ENCODE measurements around the gene MTA3.
"Not testable (repeated sequence)": the region's sequence is repeated elsewhere in the genome, so short reads cannot be mapped to it uniquely, and the experiment has no call there.

Gene MTA3

DNA sequence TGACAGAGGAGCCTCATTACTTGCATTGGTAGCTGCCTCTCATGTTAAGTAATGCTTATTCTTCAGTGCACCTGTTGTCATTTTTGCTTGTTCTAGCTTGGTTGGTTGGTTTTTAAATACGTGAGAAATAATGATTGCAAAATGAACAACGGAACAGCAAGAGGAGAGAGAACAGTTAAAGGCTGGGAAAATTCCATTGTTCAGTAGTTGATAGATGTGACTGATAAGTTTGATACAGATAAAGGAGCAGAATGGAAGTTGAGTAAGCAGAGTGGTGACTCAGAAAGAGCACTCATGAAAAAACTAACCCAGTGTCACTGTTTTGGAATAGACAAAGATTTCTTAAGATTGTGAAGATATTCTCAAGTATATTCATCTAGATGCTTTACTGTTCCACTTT is 50.5 kb downstream of the MTA3 start:
- Histone ChIP-seq H4K20me1 (ENCODE audit: control insufficient read depth, insufficient read depth, low read depth, low read length) (no peaks in the 10 kb centered on the region), H3K9me2 (replicated peaks; ENCODE audit: control insufficient read depth, low read length) (no peaks in the 10 kb centered on the region), H3K9me3 (ENCODE audit: control insufficient read depth, insufficient read depth, low read length) (no peaks in the 10 kb centered on the region), H3F3A (ENCODE audit: control insufficient read depth, insufficient read depth) (no peaks in the 10 kb centered on the region), H3K4me1 (ENCODE audit: control insufficient read depth, low read length) (no peaks in the 10 kb centered on the region), H3K79me2 (ENCODE audit: control insufficient read depth, low read length) (0 out of 2 replicates have a peak, but pooled peaks cover 2% of the 10 kb centered on the region), H3K27ac (ENCODE audit: low read depth, low read length) (no peak overlapping the region), H3K4me2 (ENCODE audit: low read length) (no peak overlapping the region), H3K4me3 (ENCODE audit: low read length) (no peak overlapping the region), H3K27me3 (ENCODE audit: control insufficient read depth, low read length) (no peaks in the 10 kb centered on the region), H3K36me3 (ENCODE audit: control insufficient read depth, low read length) (peaks cover 36% of the 10 kb centered on the region)
- TF ChIP-seq EZH2phosphoT487 (IDR thresholded peaks at IDR 0.05; ENCODE audit: borderline replicate concordance, low read length) = no peak
- TF ChIP-seq, protein P1, sequence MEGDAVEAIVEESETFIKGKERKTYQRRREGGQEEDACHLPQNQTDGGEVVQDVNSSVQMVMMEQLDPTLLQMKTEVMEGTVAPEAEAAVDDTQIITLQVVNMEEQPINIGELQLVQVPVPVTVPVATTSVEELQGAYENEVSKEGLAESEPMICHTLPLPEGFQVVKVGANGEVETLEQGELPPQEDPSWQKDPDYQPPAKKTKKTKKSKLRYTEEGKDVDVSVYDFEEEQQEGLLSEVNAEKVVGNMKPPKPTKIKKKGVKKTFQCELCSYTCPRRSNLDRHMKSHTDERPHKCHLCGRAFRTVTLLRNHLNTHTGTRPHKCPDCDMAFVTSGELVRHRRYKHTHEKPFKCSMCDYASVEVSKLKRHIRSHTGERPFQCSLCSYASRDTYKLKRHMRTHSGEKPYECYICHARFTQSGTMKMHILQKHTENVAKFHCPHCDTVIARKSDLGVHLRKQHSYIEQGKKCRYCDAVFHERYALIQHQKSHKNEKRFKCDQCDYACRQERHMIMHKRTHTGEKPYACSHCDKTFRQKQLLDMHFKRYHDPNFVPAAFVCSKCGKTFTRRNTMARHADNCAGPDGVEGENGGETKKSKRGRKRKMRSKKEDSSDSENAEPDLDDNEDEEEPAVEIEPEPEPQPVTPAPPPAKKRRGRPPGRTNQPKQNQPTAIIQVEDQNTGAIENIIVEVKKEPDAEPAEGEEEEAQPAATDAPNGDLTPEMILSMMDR (IDR thresholded peaks at IDR 0.05; ENCODE audit: low read depth, low read length, poor library complexity, severe bottlenecking) = no peak

DNA sequence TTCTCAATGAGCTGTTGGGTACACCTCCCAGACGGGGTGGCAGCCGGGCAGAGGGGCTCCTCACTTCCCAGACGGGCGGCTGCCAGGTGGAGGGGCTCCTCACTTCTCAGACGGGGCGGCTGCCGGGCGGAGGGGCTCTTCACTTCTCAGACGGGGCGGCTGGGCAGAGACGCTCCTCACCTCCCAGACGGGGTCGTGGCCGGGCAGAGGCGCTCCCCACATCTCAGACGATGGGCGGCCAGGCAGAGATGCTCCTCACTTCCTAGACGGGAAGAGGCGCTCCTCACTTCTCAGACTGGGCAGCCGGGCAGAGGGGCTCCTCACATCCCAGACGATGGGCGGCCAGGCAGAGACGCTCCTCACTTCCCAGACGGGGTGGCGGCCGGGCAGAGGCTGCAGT is 53.2 kb downstream of the MTA3 start:
- not testable (repeated sequence) for H3K79me2 ChIP-seq (ENCODE audit: control insufficient read depth, low read length)

DNA sequence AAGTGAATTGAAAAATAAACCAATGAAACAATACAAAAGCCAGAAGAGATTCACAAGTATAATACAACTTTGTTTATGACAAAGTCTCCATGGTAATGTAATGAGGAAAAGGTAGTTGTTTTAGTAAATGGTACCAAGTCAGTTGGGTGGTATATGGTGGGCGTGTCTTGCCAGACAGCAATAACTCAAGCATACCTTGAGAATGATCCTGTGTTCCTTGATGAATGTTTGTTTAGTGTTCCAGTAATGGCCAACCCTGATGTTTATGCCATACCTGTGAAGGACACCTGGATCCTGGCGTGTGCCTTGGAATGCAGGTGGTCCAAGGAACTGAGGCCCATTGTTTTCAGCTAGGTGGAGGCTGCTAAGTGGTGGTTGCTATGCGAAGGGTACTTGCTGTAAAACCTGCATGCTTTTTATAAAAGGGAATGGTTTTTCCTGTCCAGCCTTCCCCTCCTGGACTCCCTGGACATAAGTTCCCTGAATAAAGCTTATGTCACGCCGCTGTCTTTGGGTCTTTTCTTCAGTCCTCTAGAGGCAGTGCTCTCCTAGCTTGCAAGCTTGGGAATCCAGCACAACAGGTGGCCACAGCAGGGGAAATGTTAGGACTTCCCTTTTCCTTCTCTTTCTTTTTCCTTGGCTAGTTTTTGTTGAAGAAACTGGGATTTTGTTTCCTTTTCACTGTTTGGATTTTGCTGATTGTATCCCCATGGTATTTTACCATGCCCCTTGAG is 54.7 kb downstream of the MTA3 start:
- no peaks in the 10 kb centered on the region for H3K27me3 ChIP-seq (ENCODE audit: control insufficient read depth, low read length)
- H3K36me3 ChIP-seq (ENCODE audit: control insufficient read depth, low read length) = peaks cover 24% of the 10 kb centered on the region
- no peaks in the 10 kb centered on the region for H3F3A ChIP-seq (ENCODE audit: control insufficient read depth, insufficient read depth)
- H3K9me2 ChIP-seq (replicated peaks; ENCODE audit: control insufficient read depth, low read length) = no peaks in the 10 kb centered on the region
- H3K27ac ChIP-seq (ENCODE audit: low read depth, low read length) = no peak overlapping the region
- no peaks in the 10 kb centered on the region for H3K9me3 ChIP-seq (ENCODE audit: control insufficient read depth, insufficient read depth, low read length)
- 0 out of 2 replicates have a peak, but pooled peaks cover 2% of the 10 kb centered on the region for H3K79me2 ChIP-seq (ENCODE audit: control insufficient read depth, low read length)
- H3K4me1 ChIP-seq (ENCODE audit: control insufficient read depth, low read length) = no peaks in the 10 kb centered on the region
- TF ChIP-seq EZH2phosphoT487 (IDR thresholded peaks at IDR 0.05; ENCODE audit: borderline replicate concordance, low read length) = no peak
- TF ChIP-seq, protein P1 (IDR thresholded peaks at IDR 0.05; ENCODE audit: low read depth, low read length, poor library complexity, severe bottlenecking) = no peak
- H3K4me2 ChIP-seq (ENCODE audit: low read length) = no peak overlapping the region
- no peak overlapping the region for H3K4me3 ChIP-seq (ENCODE audit: low read length)
- no peaks in the 10 kb centered on the region for H4K20me1 ChIP-seq (ENCODE audit: control insufficient read depth, insufficient read depth, low read depth, low read length)

More for the DNA sequence above, 53.2 kb downstream of the MTA3 start:
- not testable (repeated sequence) for H3K4me1 ChIP-seq (ENCODE audit: control insufficient read depth, low read length); H3K27ac ChIP-seq (ENCODE audit: low read depth, low read length); H3F3A ChIP-seq (ENCODE audit: control insufficient read depth, insufficient read depth); H3K9me3 ChIP-seq (ENCODE audit: control insufficient read depth, insufficient read depth, low read length); H3K9me2 ChIP-seq (replicated peaks; ENCODE audit: control insufficient read depth, low read length); H4K20me1 ChIP-seq (ENCODE audit: control insufficient read depth, insufficient read depth, low read depth, low read length); H3K4me3 ChIP-seq (ENCODE audit: low read length); H3K27me3 ChIP-seq (ENCODE audit: control insufficient read depth, low read length); H3K4me2 ChIP-seq (ENCODE audit: low read length)
- H3K36me3 ChIP-seq (ENCODE audit: control insufficient read depth, low read length) = peaks cover 34% of the 10 kb centered on the region

DNA sequence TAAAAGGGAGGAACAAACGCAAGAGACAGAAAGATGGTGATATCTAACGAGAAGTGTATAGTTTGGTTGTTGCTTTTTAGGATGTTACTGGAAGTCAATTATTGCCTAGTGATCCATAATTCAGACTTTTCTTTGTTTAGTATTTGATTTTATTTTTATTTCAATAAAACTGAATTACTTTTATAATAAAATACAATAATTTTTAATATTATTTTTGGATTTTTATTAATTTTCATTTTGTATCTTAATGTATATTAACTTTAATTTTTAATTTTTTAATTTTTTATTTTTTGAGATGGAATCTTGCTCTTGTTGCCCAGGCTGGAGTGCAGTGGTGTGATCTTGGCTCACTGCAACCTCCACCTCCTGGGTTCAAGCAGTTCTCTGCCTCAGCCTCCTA is 55.6 kb downstream of the MTA3 start:
- H3K27ac ChIP-seq (ENCODE audit: low read depth, low read length) = no peak overlapping the region
- no peaks in the 10 kb centered on the region for H3K27me3 ChIP-seq (ENCODE audit: control insufficient read depth, low read length)
- no peaks in the 10 kb centered on the region for H4K20me1 ChIP-seq (ENCODE audit: control insufficient read depth, insufficient read depth, low read depth, low read length)
- 0 out of 2 replicates have a peak, but pooled peaks cover 2% of the 10 kb centered on the region for H3K79me2 ChIP-seq (ENCODE audit: control insufficient read depth, low read length)
- TF ChIP-seq EZH2phosphoT487 (IDR thresholded peaks at IDR 0.05; ENCODE audit: borderline replicate concordance, low read length) = no peak
- TF ChIP-seq, protein P1 (IDR thresholded peaks at IDR 0.05; ENCODE audit: low read depth, low read length, poor library complexity, severe bottlenecking) = no peak
- no peaks in the 10 kb centered on the region for H3F3A ChIP-seq (ENCODE audit: control insufficient read depth, insufficient read depth)
- no peaks in the 10 kb centered on the region for H3K9me2 ChIP-seq (replicated peaks; ENCODE audit: control insufficient read depth, low read length)
- no peak overlapping the region for H3K4me2 ChIP-seq (ENCODE audit: low read length)
- no peak overlapping the region for H3K4me3 ChIP-seq (ENCODE audit: low read length)
- H3K4me1 ChIP-seq (ENCODE audit: control insufficient read depth, low read length) = no peaks in the 10 kb centered on the region
- peaks cover 15% of the 10 kb centered on the region for H3K36me3 ChIP-seq (ENCODE audit: control insufficient read depth, low read length)
- no peaks in the 10 kb centered on the region for H3K9me3 ChIP-seq (ENCODE audit: control insufficient read depth, insufficient read depth, low read length)

DNA sequence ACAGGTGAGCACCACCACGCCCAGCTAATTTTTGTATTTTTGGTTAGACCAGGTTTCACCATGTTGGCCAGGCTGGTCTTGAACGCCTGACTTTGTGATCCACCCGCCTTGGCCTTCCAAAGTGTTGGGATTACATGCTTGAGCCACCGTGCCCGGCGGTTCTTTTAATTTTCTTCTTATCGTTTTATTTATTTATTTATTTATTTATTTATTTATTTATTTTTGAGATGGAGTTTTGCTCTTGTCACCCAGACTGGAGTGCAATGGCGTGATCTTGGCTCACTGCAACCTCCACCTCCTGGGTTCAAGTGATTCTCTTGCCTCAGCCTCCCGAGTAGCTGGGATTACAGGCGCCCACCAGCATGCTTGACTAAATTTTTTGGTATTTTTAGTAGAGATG is 59.6 kb downstream of the MTA3 start:
- not testable (repeated sequence) for H3K9me2 ChIP-seq (replicated peaks; ENCODE audit: control insufficient read depth, low read length); H3K27ac ChIP-seq (ENCODE audit: low read depth, low read length); H3K4me2 ChIP-seq (ENCODE audit: low read length); H3K79me2 ChIP-seq (ENCODE audit: control insufficient read depth, low read length); H3F3A ChIP-seq (ENCODE audit: control insufficient read depth, insufficient read depth); H3K27me3 ChIP-seq (ENCODE audit: control insufficient read depth, low read length); H3K4me1 ChIP-seq (ENCODE audit: control insufficient read depth, low read length); H3K36me3 ChIP-seq (ENCODE audit: control insufficient read depth, low read length); H4K20me1 ChIP-seq (ENCODE audit: control insufficient read depth, insufficient read depth, low read depth, low read length); H3K4me3 ChIP-seq (ENCODE audit: low read length); H3K9me3 ChIP-seq (ENCODE audit: control insufficient read depth, insufficient read depth, low read length)

All from DOHH2 (cell line).